DMS153 treated with DMSO at 0.1 percent for 48 hours (cell line): Measurements from ENCODE around the gene SINHCAF.
"Not testable (repeated sequence)": the region's sequence is repeated elsewhere in the genome, so short reads cannot be mapped to it uniquely, and the experiment has no call there.

ENCODE experiments used
- DNase-seq: peaks from one replicate; lab custom pipeline; 2025; ENCODE audit not compliant: unreplicated experiment; lab: John Stamatoyannopoulos, UW

The SINHCAF gene

GRCh38 chr12:31310488-31310887, 15.5 kb downstream of the SINHCAF start:
- no peak for DNase-seq

- DNase-seq: no peak
These were observed 16.7 kb downstream of the SINHCAF start for GRCh38 chr12:31309279-31309678.

GRCh38 chr12:31308116-31308515, 17.8 kb downstream of the SINHCAF start:
- no peak for DNase-seq

GRCh38 chr12:31306866-31307265, 19.1 kb downstream of the SINHCAF start:
- DNase-seq: no peak

GRCh38 chr12:31303466-31303865, 22.5 kb downstream of the SINHCAF start:
- DNase-seq: no peak

GRCh38 chr12:31301311-31301710, 24.6 kb downstream of the SINHCAF start:
- DNase-seq: no peak

- DNase-seq: no peak
These were observed 25.2 kb downstream of the SINHCAF start for GRCh38 chr12:31300783-31301182.

GRCh38 chr12:31300341-31300740, 25.6 kb downstream of the SINHCAF start:
- no peak for DNase-seq

GRCh38 chr12:31298922-31299321, 27.0 kb downstream of the SINHCAF start:
- no peak for DNase-seq

- no peak for DNase-seq
These were observed 27.4 kb downstream of the SINHCAF start for GRCh38 chr12:31298515-31298910.

GRCh38 chr12:31297572-31298514, 28.1 kb downstream of the SINHCAF start:
- DNase-seq: no peak

- no peak for DNase-seq
These were observed 36.5 kb downstream of the SINHCAF start for GRCh38 chr12:31289441-31289840.

- no peak for DNase-seq
These were observed 37.6 kb downstream of the SINHCAF start for GRCh38 chr12:31288381-31288780.

- no peak for DNase-seq
These were observed 45.8 kb downstream of the SINHCAF start for GRCh38 chr12:31280183-31280582.

GRCh38 chr12:31279390-31279924, 46.5 kb downstream of the SINHCAF start:
- no peak for DNase-seq

- no peak for DNase-seq
These were observed 47.1 kb downstream of the SINHCAF start for GRCh38 chr12:31278832-31279231.

GRCh38 chr12:31278424-31278823, 47.5 kb downstream of the SINHCAF start:
- DNase-seq: no peak

GRCh38 chr12:31277081-31277480, 48.9 kb downstream of the SINHCAF start:
- no peak for DNase-seq

GRCh38 chr12:31275491-31275890, 50.5 kb downstream of the SINHCAF start:
- no peak for DNase-seq

- DNase-seq: no peak
These were observed 51.2 kb downstream of the SINHCAF start for GRCh38 chr12:31274520-31275300.

- DNase-seq: not testable (repeated sequence)
These were observed 52.2 kb downstream of the SINHCAF start for GRCh38 chr12:31273794-31274193.
